HepG2 (cell line): Measurements from ENCODE around the gene SRRM3. TPM values are rescaled to one million over a fixed set of nuclear protein-coding genes. Genes with fewer than 3 reads are reported as not detected.

ENCODE experiments used
- CBX1 ChIP-seq: IDR thresholded peaks from one replicate; pipeline ENCODE4 v1.6.1; 2016; ENCODE audit warnings: antibody characterized with exemption, low read depth
- CEBPB ChIP-seq: IDR thresholded peaks from 2 replicates; pipeline ENCODE4 v1.6.1; 2011; ENCODE audit warnings: low read depth, low read length, improper control_type of control experiment, borderline replicate concordance
- CREB1 ChIP-seq, 2 experiments: fragments of 450-650 bp in 1 of 2; IDR thresholded peaks; 2 replicates each; pipeline ENCODE4 v1.6.1; 2016 to 2017; ENCODE audit warnings: control low read depth in 1 of 2, mild to moderate bottlenecking in 1 of 2, missing compliant biosample characterization in 1 of 2, missing genetic modification characterization in 1 of 2
- DDIT3 ChIP-seq: sonication (generic); formaldehyde crosslinking; IDR thresholded peaks from 2 replicates; pipeline ENCODE4 v1.4.0; 2020; ENCODE audit warnings: mild to moderate bottlenecking, missing genetic modification reagents
- HMG20A ChIP-seq: IDR thresholded peaks from 2 replicates; pipeline ENCODE4 v1.6.1; 2016; ENCODE audit warnings: borderline replicate concordance
- HNF4G ChIP-seq, 2 experiments: sonication (generic) in 1 of 2; formaldehyde crosslinking in 1 of 2; IDR thresholded peaks; 2 replicates each; pipeline versions ENCODE4 v1.4.0 to v1.6.1; 2011 to 2020; ENCODE audit warnings: borderline replicate concordance in 2 of 2, low read depth in 2 of 2, mild to moderate bottlenecking in 2 of 2, low read length in 1 of 2, missing genetic modification reagents in 1 of 2, moderate library complexity in 1 of 2
- IKZF1 ChIP-seq: fragments of 450-650 bp; IDR thresholded peaks from 2 replicates; pipeline ENCODE4 v1.7.1; 2016
- ONECUT2 ChIP-seq: sonication (generic); formaldehyde crosslinking; IDR thresholded peaks from 2 replicates; pipeline ENCODE4 v1.4.0; 2020; ENCODE audit warnings: missing genetic modification reagents
- RBFOX2 ChIP-seq: fragments of 200-400 bp; formaldehyde crosslinking; IDR thresholded peaks from 2 replicates; pipeline ENCODE4 v1.6.1; 2017; ENCODE audit warnings: low read depth, mild to moderate bottlenecking, low read length
- SALL2 ChIP-seq: sonication (generic); formaldehyde crosslinking; IDR thresholded peaks from 2 replicates; pipeline ENCODE4 v1.8.1; 2023; ENCODE audit warnings: mild to moderate bottlenecking, missing genetic modification reagents, inconsistent platforms
- STAT6 ChIP-seq: sonication (generic); formaldehyde crosslinking; IDR thresholded peaks from 2 replicates; pipeline ENCODE4 v1.4.0; 2020; ENCODE audit warnings: missing genetic modification reagents, mild to moderate bottlenecking, borderline replicate concordance
- ZBTB7A ChIP-seq: sonication (generic); formaldehyde crosslinking; IDR thresholded peaks from 2 replicates; pipeline ENCODE4 v1.8.0; 2022; ENCODE audit warnings: mild to moderate bottlenecking, missing genetic modification reagents
- ZBTB8A ChIP-seq: sonication (generic); formaldehyde crosslinking; IDR thresholded peaks from 2 replicates; pipeline ENCODE4 v1.4.0; 2020; ENCODE audit warnings: mild to moderate bottlenecking, low read depth, missing genetic modification reagents, borderline replicate concordance
- ZIK1 ChIP-seq: sonication (generic); formaldehyde crosslinking; IDR thresholded peaks from 2 replicates; pipeline ENCODE4 v1.5.0; 2020; ENCODE audit warnings: mild to moderate bottlenecking, low read depth, missing genetic modification reagents, borderline replicate concordance
- ZNF256 ChIP-seq: sonication (generic); formaldehyde crosslinking; conservative IDR thresholded peaks from 2 replicates; pipeline ENCODE4 v1.4.0; 2020; ENCODE audit warnings: missing genetic modification reagents
- ZNF383 ChIP-seq: sonication (generic); formaldehyde crosslinking; IDR thresholded peaks from 2 replicates; pipeline ENCODE4 v1.4.0; 2020; ENCODE audit warnings: missing genetic modification reagents, mild to moderate bottlenecking, borderline replicate concordance
- ZNF446 ChIP-seq: sonication (generic); formaldehyde crosslinking; IDR thresholded peaks from 2 replicates; pipeline ENCODE4 v1.5.0; 2020; ENCODE audit warnings: mild to moderate bottlenecking, missing genetic modification reagents
- ZNF713 ChIP-seq: sonication (generic); formaldehyde crosslinking; IDR thresholded peaks from 2 replicates; pipeline ENCODE4 v1.4.0; 2020; ENCODE audit warnings: mild to moderate bottlenecking, missing genetic modification reagents
- ZNF747 ChIP-seq: sonication (generic); formaldehyde crosslinking; IDR thresholded peaks from 2 replicates; pipeline ENCODE4 v1.8.1; 2023; ENCODE audit warnings: missing genetic modification reagents, mild to moderate bottlenecking, borderline replicate concordance
- ZNF816 ChIP-seq: sonication (generic); formaldehyde crosslinking; IDR thresholded peaks from 2 replicates; pipeline ENCODE4 v1.8.0; 2022; ENCODE audit warnings: missing genetic modification reagents, mild to moderate bottlenecking, borderline replicate concordance
- ZSCAN21 ChIP-seq: sonication (generic); formaldehyde crosslinking; IDR thresholded peaks from 2 replicates; pipeline ENCODE4 v1.8.0; 2022; ENCODE audit warnings: mild to moderate bottlenecking, missing genetic modification reagents, moderate library complexity, borderline replicate concordance
- polyA plus RNA-seq, 8 experiments: library from polyadenylated mRNA; depleted of rRNA in 3 of 8; stranded (reverse) in 7 of 8; unstranded in 1 of 8; fragments of >200 nt; fragmentation: Illumina TruSeq in 4 of 8; extraction: Trizol in 4 of 8; gene quantifications; 2 replicates each; pipeline versions ENCODE4 v1.2.1 to v1.2.3, GENCODE V29; 2011 to 2016; ENCODE audit warnings: low read depth in 4 of 8, missing spikeins in 1 of 8, mixed read lengths in 1 of 8; ENCODE audit not compliant: insufficient read depth in 1 of 8
- total RNA-seq, 5 experiments: library from RNA; depleted of rRNA; stranded (reverse); fragments of >200 nt; fragmentation: Illumina TruSeq; extraction: Trizol; gene quantifications; 2 replicates each; pipeline ENCODE4 v1.2.3, GENCODE V29; 2016; ENCODE audit warnings: low read depth in 1 of 5
- TF ChIP-seq, protein P1 (sequence below): sonication (generic); formaldehyde crosslinking; IDR thresholded peaks from 2 replicates; pipeline ENCODE4 v1.8.0; 2022; ENCODE audit warnings: mild to moderate bottlenecking, missing genetic modification reagents; ENCODE audit not compliant: insufficient replicate concordance
- TF ChIP-seq, protein P2 (sequence below): sonication (generic); formaldehyde crosslinking; IDR thresholded peaks from 2 replicates; pipeline ENCODE4 v1.5.0; 2020; ENCODE audit warnings: missing genetic modification reagents

The SRRM3 gene
- total and polyA plus RNA-seq, 2 of the 13 experiments (the other 11 are each of a cell fraction or from before 2014, with no cell fraction given), result 0.13 to 0.54 TPM

- TF ChIP-seq, protein P1, sequence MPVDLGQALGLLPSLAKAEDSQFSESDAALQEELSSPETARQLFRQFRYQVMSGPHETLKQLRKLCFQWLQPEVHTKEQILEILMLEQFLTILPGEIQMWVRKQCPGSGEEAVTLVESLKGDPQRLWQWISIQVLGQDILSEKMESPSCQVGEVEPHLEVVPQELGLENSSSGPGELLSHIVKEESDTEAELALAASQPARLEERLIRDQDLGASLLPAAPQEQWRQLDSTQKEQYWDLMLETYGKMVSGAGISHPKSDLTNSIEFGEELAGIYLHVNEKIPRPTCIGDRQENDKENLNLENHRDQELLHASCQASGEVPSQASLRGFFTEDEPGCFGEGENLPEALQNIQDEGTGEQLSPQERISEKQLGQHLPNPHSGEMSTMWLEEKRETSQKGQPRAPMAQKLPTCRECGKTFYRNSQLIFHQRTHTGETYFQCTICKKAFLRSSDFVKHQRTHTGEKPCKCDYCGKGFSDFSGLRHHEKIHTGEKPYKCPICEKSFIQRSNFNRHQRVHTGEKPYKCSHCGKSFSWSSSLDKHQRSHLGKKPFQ, result peak; percentile 91
- TF ChIP-seq HNF4G (IDR thresholded peaks at IDR 0.05; ENCODE audit: borderline replicate concordance, low read depth, low read length) (no peak), HNF4G (CRISPR knock-in tag; IDR thresholded peaks at IDR 0.05; ENCODE audit: borderline replicate concordance, low read depth) (peak; percentile 84), RBFOX2 (no peak), ZIK1 (CRISPR knock-in tag) (peak; percentile 94; the same call in 1 of the 2 replicates), ZBTB8A (CRISPR knock-in tag) (no peak), CREB1 (IDR thresholded peaks at IDR 0.05) (no peak), CREB1 (CRISPR knock-in tag; IDR thresholded peaks at IDR 0.05) (no peak), ZSCAN21 (CRISPR knock-in tag) (peak; percentile 99), ZNF713 (CRISPR knock-in tag) (0 out of 2 replicates have a peak, but pooled peaks have one; percentile 88), CEBPB (no peak), CBX1 (peak; percentile 56), SALL2 (CRISPR knock-in tag) (peak; percentile 99), ONECUT2 (CRISPR knock-in tag) (peak; percentile 31; the same call in 1 of the 2 replicates), DDIT3 (CRISPR knock-in tag) (no peak; the same call in 1 of the 2 replicates), STAT6 (no peak), ZNF446 (peak; percentile 98), ZNF256 (CRISPR knock-in tag) (peak; percentile 90), HMG20A (peak; percentile 52; the same call in 1 of the 2 replicates), ZNF816 (CRISPR knock-in tag) (no peak; the same call in 1 of the 2 replicates), ZNF747 (CRISPR knock-in tag) (peak; percentile 93), ZNF383 (CRISPR knock-in tag) (no peak), ZBTB7A (CRISPR knock-in tag) (peak; percentile 53; the same call in 1 of the 2 replicates), IKZF1 (no peak)
- TF ChIP-seq, protein P2, sequence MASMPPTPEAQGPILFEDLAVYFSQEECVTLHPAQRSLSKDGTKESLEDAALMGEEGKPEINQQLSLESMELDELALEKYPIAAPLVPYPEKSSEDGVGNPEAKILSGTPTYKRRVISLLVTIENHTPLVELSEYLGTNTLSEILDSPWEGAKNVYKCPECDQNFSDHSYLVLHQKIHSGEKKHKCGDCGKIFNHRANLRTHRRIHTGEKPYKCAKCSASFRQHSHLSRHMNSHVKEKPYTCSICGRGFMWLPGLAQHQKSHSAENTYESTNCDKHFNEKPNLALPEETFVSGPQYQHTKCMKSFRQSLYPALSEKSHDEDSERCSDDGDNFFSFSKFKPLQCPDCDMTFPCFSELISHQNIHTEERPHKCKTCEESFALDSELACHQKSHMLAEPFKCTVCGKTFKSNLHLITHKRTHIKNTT, result no peak
These were observed at the start of gene SRRM3 (continued) for GRCh38 chr7:76201732-76202665.
